WTC11 (cell line): ENCODE data around the gene PPFIBP1.
"Not testable (repeated sequence)": the region's sequence is repeated elsewhere in the genome, so short reads cannot be mapped to it uniquely, and the experiment has no call there.

ENCODE experiments used
- ELF4 ChIP-seq: sonication (generic); formaldehyde crosslinking; IDR thresholded peaks from 2 replicates; pipeline ENCODE4 v1.8.1; 2022; ENCODE audit warnings: low read depth, mild to moderate bottlenecking, moderate library complexity, missing genetic modification reagents
- MLX ChIP-seq: sonication (generic); formaldehyde crosslinking; IDR thresholded peaks from 2 replicates; pipeline ENCODE4 v1.8.1; 2023; ENCODE audit warnings: mild to moderate bottlenecking, missing genetic modification reagents, moderate library complexity
- MYBL2 ChIP-seq: sonication (generic); formaldehyde crosslinking; IDR thresholded peaks from 2 replicates; pipeline ENCODE4 v1.8.1; 2023; ENCODE audit warnings: mild to moderate bottlenecking, moderate library complexity, missing genetic modification reagents
- TF ChIP-seq, protein P1 (sequence below): fragments of 200-600 bp; IDR thresholded peaks from 2 replicates; pipeline ENCODE4 v1.8.0; 2022; ENCODE audit warnings: antibody characterized with exemption

- TF ChIP-seq, protein P1, sequence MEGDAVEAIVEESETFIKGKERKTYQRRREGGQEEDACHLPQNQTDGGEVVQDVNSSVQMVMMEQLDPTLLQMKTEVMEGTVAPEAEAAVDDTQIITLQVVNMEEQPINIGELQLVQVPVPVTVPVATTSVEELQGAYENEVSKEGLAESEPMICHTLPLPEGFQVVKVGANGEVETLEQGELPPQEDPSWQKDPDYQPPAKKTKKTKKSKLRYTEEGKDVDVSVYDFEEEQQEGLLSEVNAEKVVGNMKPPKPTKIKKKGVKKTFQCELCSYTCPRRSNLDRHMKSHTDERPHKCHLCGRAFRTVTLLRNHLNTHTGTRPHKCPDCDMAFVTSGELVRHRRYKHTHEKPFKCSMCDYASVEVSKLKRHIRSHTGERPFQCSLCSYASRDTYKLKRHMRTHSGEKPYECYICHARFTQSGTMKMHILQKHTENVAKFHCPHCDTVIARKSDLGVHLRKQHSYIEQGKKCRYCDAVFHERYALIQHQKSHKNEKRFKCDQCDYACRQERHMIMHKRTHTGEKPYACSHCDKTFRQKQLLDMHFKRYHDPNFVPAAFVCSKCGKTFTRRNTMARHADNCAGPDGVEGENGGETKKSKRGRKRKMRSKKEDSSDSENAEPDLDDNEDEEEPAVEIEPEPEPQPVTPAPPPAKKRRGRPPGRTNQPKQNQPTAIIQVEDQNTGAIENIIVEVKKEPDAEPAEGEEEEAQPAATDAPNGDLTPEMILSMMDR = not testable (repeated sequence)
- TF ChIP-seq MLX (CRISPR knock-in tag); MYBL2; ELF4: not testable (repeated sequence)
Observed at GRCh38 chr12:27601056-27601828, 77.2 kb downstream of the PPFIBP1 start.
